Fibroblast of lung (primary cell): ENCODE measurements around the gene ZSWIM7. TPM values are rescaled to one million over a fixed set of nuclear protein-coding genes. Genes with fewer than 3 reads are reported as not detected.

ENCODE experiments used
- DNase-seq, 2 donors: peaks; one replicate each; pipeline versions ENCODE4 v3.0.0 to v3.0.0-alpha.2; 2010; ENCODE audit warnings: low read depth in 2 of 2
- H2AFZ ChIP-seq: 2 replicates; pipeline ENCODE4 v1.5.1; 2012; ENCODE audit warnings: low read length, control low read depth, inconsistent platforms
- H3K27ac ChIP-seq: 2 replicates; pipeline ENCODE4 v1.5.1; 2011; ENCODE audit warnings: low read length, control low read depth; ENCODE audit not compliant: insufficient read depth
- H3K27me3 ChIP-seq: 2 replicates; pipeline ENCODE4 v1.5.1; 2011; ENCODE audit warnings: mild to moderate bottlenecking, low read length; ENCODE audit not compliant: control insufficient read depth, insufficient read depth
- H3K36me3 ChIP-seq: 2 replicates; pipeline ENCODE4 v1.5.1; 2011; ENCODE audit warnings: low read length; ENCODE audit not compliant: control insufficient read depth, insufficient read depth
- H3K4me1 ChIP-seq: 2 replicates; pipeline ENCODE4 v1.5.1; 2011; ENCODE audit warnings: low read length; ENCODE audit not compliant: control insufficient read depth, insufficient read depth; ENCODE audit errors: extremely low read depth
- H3K4me2 ChIP-seq: 2 replicates; pipeline ENCODE4 v1.5.1; 2011; ENCODE audit warnings: low read length, control low read depth; ENCODE audit not compliant: insufficient read depth; ENCODE audit errors: extremely low read depth
- H3K4me3 ChIP-seq, 4 experiments: fragments of 200-600 bp in 1 of 4; sonication (generic) in 1 of 4; replicated peaks in 1 of 4; 2 replicates each; pipeline ENCODE4 v1.5.1; 2011 to 2016; ENCODE audit warnings: low read length in 4 of 4, low read depth in 3 of 4, mild to moderate bottlenecking in 3 of 4, control low read depth in 2 of 4, inconsistent platforms in 1 of 4, mixed read lengths in 1 of 4; ENCODE audit not compliant: insufficient read depth in 1 of 4; ENCODE audit errors: control extremely low read depth in 1 of 4
- H3K79me2 ChIP-seq: 2 replicates; pipeline ENCODE4 v1.5.1; 2012; ENCODE audit warnings: mild to moderate bottlenecking, low read length, inconsistent platforms; ENCODE audit not compliant: control insufficient read depth, insufficient read depth
- H3K9ac ChIP-seq: 2 replicates; pipeline ENCODE4 v1.5.1; 2011; ENCODE audit warnings: mild to moderate bottlenecking, low read length, control low read depth; ENCODE audit not compliant: insufficient read depth
- H3K9me3 ChIP-seq: 2 replicates; pipeline ENCODE4 v1.5.1; 2012; ENCODE audit warnings: low read depth, low read length; ENCODE audit not compliant: control insufficient read depth, insufficient read depth
- H4K20me1 ChIP-seq: 2 replicates; pipeline ENCODE4 v1.5.1; 2011; ENCODE audit warnings: low read length; ENCODE audit not compliant: control insufficient read depth, insufficient read depth; ENCODE audit errors: extremely low read depth
- EZH2 ChIP-seq: IDR thresholded peaks from 2 replicates; pipeline ENCODE4 v1.5.1; 2012; ENCODE audit warnings: low read length, control low read depth, mild to moderate bottlenecking; ENCODE audit errors: missing control alignments
- polyA plus RNA-seq, 2 donors: library from polyadenylated mRNA; depleted of rRNA in 1 of 2; stranded (reverse) in 1 of 2; unstranded in 1 of 2; fragments of >200 nt; gene quantifications; 2 replicates each; pipeline ENCODE4 v1.2.1, GENCODE V29; 2011 to 2012; ENCODE audit warnings: missing spikeins in 1 of 2
- total RNA-seq: library from RNA; depleted of rRNA; stranded (reverse); fragments of >200 nt; gene quantifications from 2 replicates; pipeline ENCODE4 v1.2.1, GENCODE V29; 2014
- TF ChIP-seq, protein P1 (sequence below), 2 donors: IDR thresholded peaks in 1 of 2; conservative IDR thresholded peaks in 1 of 2; 1 replicate in 1 of 2; 2 replicates in 1 of 2; pipeline ENCODE4 v1.5.1; 2011 to 2012; ENCODE audit warnings: low read length in 2 of 2, control low read depth in 1 of 2, inconsistent platforms in 1 of 2, low read depth in 1 of 2, mild to moderate bottlenecking in 1 of 2

Gene ZSWIM7
- total and polyA plus RNA-seq, 2 donors (not counting 1 experiment from before 2014, with no cell fraction given), result 17.6 to 28.9 TPM

DNA sequence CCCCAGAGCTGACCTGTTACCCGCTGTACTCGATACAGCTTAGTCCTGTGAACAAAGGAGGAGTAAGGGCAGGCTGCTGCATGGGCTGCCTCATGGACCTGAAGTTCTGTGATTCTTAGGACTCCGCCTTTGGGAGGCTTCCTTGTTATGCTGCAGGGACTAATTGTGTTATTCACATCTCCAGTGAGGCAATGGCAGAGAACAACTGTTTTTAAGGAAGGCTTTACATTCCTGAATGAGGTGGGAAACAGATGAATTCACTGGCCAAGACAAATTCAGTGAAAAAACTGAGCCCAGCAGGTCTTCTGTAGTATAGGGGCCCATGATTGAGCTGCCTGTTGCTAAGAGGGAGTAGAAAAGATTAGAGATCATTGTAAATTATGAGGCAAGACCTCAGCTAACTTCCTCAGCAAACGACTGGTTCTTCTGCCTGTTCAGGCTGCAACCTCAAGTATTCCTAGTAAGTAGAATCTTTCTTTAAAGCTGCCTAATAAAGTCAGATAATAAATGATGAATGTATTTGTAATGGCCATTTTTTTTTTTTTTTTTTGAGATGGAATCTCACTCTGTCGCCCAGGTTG lies 28.3 kb downstream of the ZSWIM7 start:
- H4K20me1 ChIP-seq, result no peaks in the 10 kb centered on the region
- no peak overlapping the region for H3K4me2 ChIP-seq
- no peaks in the 10 kb centered on the region for H3K27me3 ChIP-seq
- peaks cover 5% of the 10 kb centered on the region for H3K4me1 ChIP-seq
- H3K79me2 ChIP-seq, result no peaks in the 10 kb centered on the region
- no peak for TF ChIP-seq EZH2
- TF ChIP-seq, protein P1, sequence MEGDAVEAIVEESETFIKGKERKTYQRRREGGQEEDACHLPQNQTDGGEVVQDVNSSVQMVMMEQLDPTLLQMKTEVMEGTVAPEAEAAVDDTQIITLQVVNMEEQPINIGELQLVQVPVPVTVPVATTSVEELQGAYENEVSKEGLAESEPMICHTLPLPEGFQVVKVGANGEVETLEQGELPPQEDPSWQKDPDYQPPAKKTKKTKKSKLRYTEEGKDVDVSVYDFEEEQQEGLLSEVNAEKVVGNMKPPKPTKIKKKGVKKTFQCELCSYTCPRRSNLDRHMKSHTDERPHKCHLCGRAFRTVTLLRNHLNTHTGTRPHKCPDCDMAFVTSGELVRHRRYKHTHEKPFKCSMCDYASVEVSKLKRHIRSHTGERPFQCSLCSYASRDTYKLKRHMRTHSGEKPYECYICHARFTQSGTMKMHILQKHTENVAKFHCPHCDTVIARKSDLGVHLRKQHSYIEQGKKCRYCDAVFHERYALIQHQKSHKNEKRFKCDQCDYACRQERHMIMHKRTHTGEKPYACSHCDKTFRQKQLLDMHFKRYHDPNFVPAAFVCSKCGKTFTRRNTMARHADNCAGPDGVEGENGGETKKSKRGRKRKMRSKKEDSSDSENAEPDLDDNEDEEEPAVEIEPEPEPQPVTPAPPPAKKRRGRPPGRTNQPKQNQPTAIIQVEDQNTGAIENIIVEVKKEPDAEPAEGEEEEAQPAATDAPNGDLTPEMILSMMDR (conservative IDR thresholded peaks at IDR 0.05 in 1 of 2, IDR thresholded peaks at IDR 0.05 in 1 of 2; ENCODE audit: low read depth in 1 of 2, low read length in 2 of 2), result no peak
- H3K9me3 ChIP-seq, result no peaks in the 10 kb centered on the region
- H2AFZ ChIP-seq, result no peak overlapping the region
- no peak overlapping the region for H3K9ac ChIP-seq
- H3K36me3 ChIP-seq, result no peaks in the 10 kb centered on the region
- H3K4me3 ChIP-seq, result no peak overlapping the region
- DNase-seq, result no peak
- no peak overlapping the region for H3K27ac ChIP-seq

DNA sequence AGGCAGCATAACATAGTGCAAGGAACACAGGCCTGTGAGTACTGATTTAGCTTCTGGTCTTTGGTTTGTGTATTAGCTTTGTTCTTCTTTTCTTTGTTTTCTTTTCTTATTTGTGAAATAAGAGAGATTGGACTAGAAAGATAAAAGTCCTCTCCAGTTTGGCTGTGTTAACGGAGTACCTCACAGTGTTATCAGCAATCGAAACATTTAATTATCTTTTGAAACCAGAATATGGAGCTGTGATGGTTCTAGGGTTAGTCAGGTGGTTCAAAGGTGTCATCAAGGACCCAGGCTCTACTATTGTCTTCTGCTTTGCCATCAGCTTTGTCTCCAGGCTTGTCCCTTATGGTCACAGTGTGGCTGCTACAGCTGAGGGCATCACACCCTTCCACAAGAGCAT lies 29.0 kb downstream of the ZSWIM7 start:
- H3K4me2 ChIP-seq, result no peak overlapping the region
- H4K20me1 ChIP-seq, result no peaks in the 10 kb centered on the region
- no peaks in the 10 kb centered on the region for H3K79me2 ChIP-seq
- H3K4me1 ChIP-seq, result peaks cover 5% of the 10 kb centered on the region
- no peaks in the 10 kb centered on the region for H3K36me3 ChIP-seq
- H2AFZ ChIP-seq, result no peak overlapping the region
- H3K9ac ChIP-seq, result no peak overlapping the region
- no peak overlapping the region for H3K4me3 ChIP-seq
- no peaks in the 10 kb centered on the region for H3K27me3 ChIP-seq
- no peak for TF ChIP-seq EZH2
- TF ChIP-seq, protein P1 (conservative IDR thresholded peaks at IDR 0.05 in 1 of 2, IDR thresholded peaks at IDR 0.05 in 1 of 2; ENCODE audit: low read depth in 1 of 2, low read length in 2 of 2), result no peak
- H3K9me3 ChIP-seq, result no peaks in the 10 kb centered on the region
- DNase-seq, result no peak
- no peak overlapping the region for H3K27ac ChIP-seq

DNA sequence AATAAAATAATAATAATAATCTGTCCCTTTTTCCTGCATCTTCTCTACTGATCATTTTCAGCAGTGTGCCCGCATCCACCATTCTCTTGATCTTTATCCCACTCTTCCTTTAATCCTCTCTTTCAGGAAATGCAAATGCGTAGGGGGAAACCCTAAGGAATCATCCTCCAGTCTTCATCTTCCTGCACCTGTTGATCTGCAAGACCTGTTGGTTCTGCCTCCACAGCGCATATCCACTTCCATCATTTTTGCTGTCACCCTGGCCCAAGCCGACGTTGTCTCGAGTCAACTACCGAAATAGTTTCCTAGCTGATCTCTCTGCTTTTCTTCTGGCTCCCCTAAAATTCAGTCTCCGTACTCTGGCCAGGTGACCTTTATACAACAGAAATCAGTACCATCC lies 30.0 kb downstream of the ZSWIM7 start:
- H3K4me1 ChIP-seq, result peaks cover 5% of the 10 kb centered on the region
- no peak overlapping the region for H3K4me2 ChIP-seq
- H2AFZ ChIP-seq, result no peak overlapping the region
- H3K36me3 ChIP-seq, result no peaks in the 10 kb centered on the region
- no peak overlapping the region for H3K4me3 ChIP-seq
- DNase-seq, result no peak
- H4K20me1 ChIP-seq, result no peaks in the 10 kb centered on the region
- no peaks in the 10 kb centered on the region for H3K9me3 ChIP-seq
- H3K79me2 ChIP-seq, result no peaks in the 10 kb centered on the region
- H3K9ac ChIP-seq, result no peak overlapping the region
- H3K27ac ChIP-seq, result no peak overlapping the region
- TF ChIP-seq, protein P1 (conservative IDR thresholded peaks at IDR 0.05 in 1 of 2, IDR thresholded peaks at IDR 0.05 in 1 of 2; ENCODE audit: low read depth in 1 of 2, low read length in 2 of 2), result no peak
- TF ChIP-seq EZH2, result no peak
- H3K27me3 ChIP-seq, result no peaks in the 10 kb centered on the region
